ENCODE measurements around the gene TIMD4. TPM values are rescaled to one million over a fixed set of nuclear protein-coding genes. Genes with fewer than 3 reads are reported as not detected.

The TIMD4 gene
- total RNA-seq, 1 experiment from 2014 or later: not detected

DNA sequence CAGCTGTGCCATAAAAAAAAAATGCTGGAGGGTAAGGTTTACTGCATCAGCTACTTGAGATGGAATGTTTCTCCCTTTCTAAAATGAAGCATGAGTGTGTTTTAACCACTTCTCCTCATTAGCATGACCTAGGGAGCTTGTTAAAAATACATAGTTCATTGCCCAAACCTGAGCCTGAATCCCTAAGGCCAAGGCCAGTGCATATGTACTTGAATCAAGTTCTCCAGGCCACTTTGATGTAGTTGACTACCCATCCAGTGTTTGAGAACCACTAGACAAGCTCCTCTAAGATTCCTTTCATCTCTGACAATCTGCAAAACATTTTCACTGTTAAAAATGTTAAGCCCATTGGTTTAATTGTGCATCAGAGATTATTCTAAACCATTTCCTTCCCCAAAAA, 6.7 kb downstream of the TIMD4 start:
- CTCF ChIA-PET: no interaction called here
- TF ChIP-seq, protein P1, sequence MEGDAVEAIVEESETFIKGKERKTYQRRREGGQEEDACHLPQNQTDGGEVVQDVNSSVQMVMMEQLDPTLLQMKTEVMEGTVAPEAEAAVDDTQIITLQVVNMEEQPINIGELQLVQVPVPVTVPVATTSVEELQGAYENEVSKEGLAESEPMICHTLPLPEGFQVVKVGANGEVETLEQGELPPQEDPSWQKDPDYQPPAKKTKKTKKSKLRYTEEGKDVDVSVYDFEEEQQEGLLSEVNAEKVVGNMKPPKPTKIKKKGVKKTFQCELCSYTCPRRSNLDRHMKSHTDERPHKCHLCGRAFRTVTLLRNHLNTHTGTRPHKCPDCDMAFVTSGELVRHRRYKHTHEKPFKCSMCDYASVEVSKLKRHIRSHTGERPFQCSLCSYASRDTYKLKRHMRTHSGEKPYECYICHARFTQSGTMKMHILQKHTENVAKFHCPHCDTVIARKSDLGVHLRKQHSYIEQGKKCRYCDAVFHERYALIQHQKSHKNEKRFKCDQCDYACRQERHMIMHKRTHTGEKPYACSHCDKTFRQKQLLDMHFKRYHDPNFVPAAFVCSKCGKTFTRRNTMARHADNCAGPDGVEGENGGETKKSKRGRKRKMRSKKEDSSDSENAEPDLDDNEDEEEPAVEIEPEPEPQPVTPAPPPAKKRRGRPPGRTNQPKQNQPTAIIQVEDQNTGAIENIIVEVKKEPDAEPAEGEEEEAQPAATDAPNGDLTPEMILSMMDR (conservative IDR thresholded peaks at IDR 0.05): no peak
- TF ChIP-seq EZH2 (IDR thresholded peaks at IDR 0.05; ENCODE audit: low read depth): no peak
- no peak for DNase-seq
- H3K4me2 ChIP-seq: no peak overlapping the region
- no peaks in the 10 kb centered on the region for H3F3A ChIP-seq (ENCODE audit: insufficient read depth, low read depth)
- H3K9me3 ChIP-seq (ENCODE audit: insufficient read depth, low read depth): no peaks in the 10 kb centered on the region
- no TSS peak for BruUV-seq (replicated peaks)
- H3K4me1 ChIP-seq (replicated peaks; ENCODE audit: insufficient read depth): no peaks in the 10 kb centered on the region
- H3K27me3 ChIP-seq (ENCODE audit: insufficient read depth, low read depth): peaks cover 42% of the 10 kb centered on the region
- no peaks in the 10 kb centered on the region for H3K79me2 ChIP-seq (ENCODE audit: low read depth)
- H3K4me3 ChIP-seq: no peak overlapping the region
- no peak overlapping the region for H3K27ac ChIP-seq
- H3K36me3 ChIP-seq (ENCODE audit: low read depth): no peaks in the 10 kb centered on the region
- no peak overlapping the region for H2AFZ ChIP-seq
- POLR2A ChIA-PET (ENCODE audit: unreplicated experiment): no interaction called here
- intact Hi-C loops (cut with micrococcal nuclease; ENCODE audit: unreplicated experiment): no loop called here
- H3K9me2 ChIP-seq (ENCODE audit: insufficient read depth): no peaks in the 10 kb centered on the region
- H4K20me1 ChIP-seq (ENCODE audit: insufficient read depth): no peaks in the 10 kb centered on the region

- CTCF ChIA-PET: no interaction called here
- POLR2A ChIA-PET (ENCODE audit: unreplicated experiment): no interaction called here
- Histone ChIP-seq H3K27ac (no peak overlapping the region), H3K79me2 (ENCODE audit: low read depth) (no peaks in the 10 kb centered on the region), H4K20me1 (ENCODE audit: insufficient read depth) (no peaks in the 10 kb centered on the region), H3F3A (ENCODE audit: insufficient read depth, low read depth) (no peaks in the 10 kb centered on the region), H3K36me3 (ENCODE audit: low read depth) (no peaks in the 10 kb centered on the region), H3K4me3 (no peak overlapping the region), H3K9me3 (ENCODE audit: insufficient read depth, low read depth) (no peaks in the 10 kb centered on the region), H3K27me3 (ENCODE audit: insufficient read depth, low read depth) (peaks cover 50% of the 10 kb centered on the region), H3K4me2 (no peak overlapping the region), H3K4me1 (replicated peaks; ENCODE audit: insufficient read depth) (no peaks in the 10 kb centered on the region), H2AFZ (no peak overlapping the region), H3K9me2 (ENCODE audit: insufficient read depth) (no peaks in the 10 kb centered on the region)
- intact Hi-C loops (cut with micrococcal nuclease; ENCODE audit: unreplicated experiment): no loop called here
- no peak for DNase-seq
- TF ChIP-seq, protein P1 (conservative IDR thresholded peaks at IDR 0.05): no peak
- TF ChIP-seq EZH2 (IDR thresholded peaks at IDR 0.05; ENCODE audit: low read depth): no peak
- no TSS peak for BruUV-seq (replicated peaks)
These were observed 11.7 kb downstream of the TIMD4 start for GRCh38 chr5:156951359-156951758.

GRCh38 chr5:156950716-156951115, 12.3 kb downstream of the TIMD4 start:
- ChIA-PET POLR2A (ENCODE audit: unreplicated experiment) (no interaction called here), CTCF (no interaction called here)
- Histone ChIP-seq H3K4me3 (no peak overlapping the region), H2AFZ (no peak overlapping the region), H3K79me2 (ENCODE audit: low read depth) (no peaks in the 10 kb centered on the region), H3K27me3 (ENCODE audit: insufficient read depth, low read depth) (peaks cover 49% of the 10 kb centered on the region), H3K27ac (no peak overlapping the region), H3K36me3 (ENCODE audit: low read depth) (no peaks in the 10 kb centered on the region), H3K4me1 (replicated peaks; ENCODE audit: insufficient read depth) (no peaks in the 10 kb centered on the region), H3K4me2 (no peak overlapping the region), H3K9me2 (ENCODE audit: insufficient read depth) (no peaks in the 10 kb centered on the region), H3F3A (ENCODE audit: insufficient read depth, low read depth) (no peaks in the 10 kb centered on the region), H4K20me1 (ENCODE audit: insufficient read depth) (no peaks in the 10 kb centered on the region), H3K9me3 (ENCODE audit: insufficient read depth, low read depth) (no peaks in the 10 kb centered on the region)
- DNase-seq: no peak
- BruUV-seq (replicated peaks): no TSS peak
- TF ChIP-seq, protein P1 (conservative IDR thresholded peaks at IDR 0.05): no peak
- no peak for TF ChIP-seq EZH2 (IDR thresholded peaks at IDR 0.05; ENCODE audit: low read depth)
- intact Hi-C loops (cut with micrococcal nuclease; ENCODE audit: unreplicated experiment): no loop called here

Data from PC-9 (cell line).